Astrocyte (in vitro differentiated cells and primary cell): ENCODE data around the gene CPA5.

Source experiments
- EZH2 ChIP-seq: IDR thresholded peaks from 2 replicates; pipeline ENCODE4 v1.6.1; 2012; ENCODE audit warnings: mild to moderate bottlenecking, low read length, inconsistent platforms; ENCODE audit not compliant: insufficient read depth
- TF ChIP-seq, protein P1 (sequence below): IDR thresholded peaks from 2 replicates; pipeline ENCODE4 v1.5.1; 2011; ENCODE audit warnings: low read depth, mild to moderate bottlenecking, inconsistent platforms, low read length, moderate library complexity; ENCODE audit not compliant: insufficient read depth

DNA sequence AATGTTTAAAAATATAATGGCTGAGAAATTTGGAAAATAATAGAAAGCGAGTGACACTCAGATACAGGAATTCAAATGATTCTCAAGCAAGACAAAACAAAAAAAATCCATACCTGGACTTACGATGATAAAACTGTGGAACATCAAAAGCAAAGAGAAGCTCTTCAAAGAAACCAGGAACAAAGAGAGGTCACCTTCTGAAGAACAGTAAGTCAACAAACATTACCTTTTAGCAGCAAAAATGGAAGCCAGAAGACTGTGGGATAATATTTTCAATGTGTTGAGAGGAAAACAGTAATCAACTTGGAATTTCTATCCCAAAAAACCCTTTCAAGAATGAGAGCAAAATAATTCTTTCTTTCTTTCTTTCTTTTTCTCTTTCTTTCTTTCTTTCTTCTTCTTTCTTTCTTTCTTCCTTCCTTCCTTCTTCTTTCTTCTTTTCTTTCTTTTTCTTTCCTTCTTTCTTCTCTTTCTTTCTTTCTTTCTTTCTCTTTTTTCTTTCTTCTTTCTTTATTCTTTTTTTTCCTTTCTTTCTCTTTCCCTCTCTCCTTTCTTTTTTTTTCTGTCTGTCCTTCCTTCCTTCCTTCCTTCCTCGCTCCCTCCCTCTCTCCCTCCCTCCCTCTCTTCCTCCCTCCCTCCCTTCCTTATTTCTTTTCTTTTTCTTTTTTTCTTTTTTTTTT is 1.8 kb upstream of the CPA5 start:
- TF ChIP-seq, protein P1, sequence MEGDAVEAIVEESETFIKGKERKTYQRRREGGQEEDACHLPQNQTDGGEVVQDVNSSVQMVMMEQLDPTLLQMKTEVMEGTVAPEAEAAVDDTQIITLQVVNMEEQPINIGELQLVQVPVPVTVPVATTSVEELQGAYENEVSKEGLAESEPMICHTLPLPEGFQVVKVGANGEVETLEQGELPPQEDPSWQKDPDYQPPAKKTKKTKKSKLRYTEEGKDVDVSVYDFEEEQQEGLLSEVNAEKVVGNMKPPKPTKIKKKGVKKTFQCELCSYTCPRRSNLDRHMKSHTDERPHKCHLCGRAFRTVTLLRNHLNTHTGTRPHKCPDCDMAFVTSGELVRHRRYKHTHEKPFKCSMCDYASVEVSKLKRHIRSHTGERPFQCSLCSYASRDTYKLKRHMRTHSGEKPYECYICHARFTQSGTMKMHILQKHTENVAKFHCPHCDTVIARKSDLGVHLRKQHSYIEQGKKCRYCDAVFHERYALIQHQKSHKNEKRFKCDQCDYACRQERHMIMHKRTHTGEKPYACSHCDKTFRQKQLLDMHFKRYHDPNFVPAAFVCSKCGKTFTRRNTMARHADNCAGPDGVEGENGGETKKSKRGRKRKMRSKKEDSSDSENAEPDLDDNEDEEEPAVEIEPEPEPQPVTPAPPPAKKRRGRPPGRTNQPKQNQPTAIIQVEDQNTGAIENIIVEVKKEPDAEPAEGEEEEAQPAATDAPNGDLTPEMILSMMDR: no peak
- no peak for TF ChIP-seq EZH2
